GM12872 (cell line): Measurements from ENCODE around the gene CNTN5.

Experiments used
- TF ChIP-seq, protein P1 (sequence below): IDR thresholded peaks from 3 replicates; pipeline ENCODE4 v1.5.1; 2011; ENCODE audit warnings: low read depth, mild to moderate bottlenecking, low read length, moderate library complexity; ENCODE audit not compliant: insufficient read depth

Gene CNTN5

GRCh38 chr11:99352642-99353041 is 331.9 kb downstream of the CNTN5 start:
- TF ChIP-seq, protein P1, sequence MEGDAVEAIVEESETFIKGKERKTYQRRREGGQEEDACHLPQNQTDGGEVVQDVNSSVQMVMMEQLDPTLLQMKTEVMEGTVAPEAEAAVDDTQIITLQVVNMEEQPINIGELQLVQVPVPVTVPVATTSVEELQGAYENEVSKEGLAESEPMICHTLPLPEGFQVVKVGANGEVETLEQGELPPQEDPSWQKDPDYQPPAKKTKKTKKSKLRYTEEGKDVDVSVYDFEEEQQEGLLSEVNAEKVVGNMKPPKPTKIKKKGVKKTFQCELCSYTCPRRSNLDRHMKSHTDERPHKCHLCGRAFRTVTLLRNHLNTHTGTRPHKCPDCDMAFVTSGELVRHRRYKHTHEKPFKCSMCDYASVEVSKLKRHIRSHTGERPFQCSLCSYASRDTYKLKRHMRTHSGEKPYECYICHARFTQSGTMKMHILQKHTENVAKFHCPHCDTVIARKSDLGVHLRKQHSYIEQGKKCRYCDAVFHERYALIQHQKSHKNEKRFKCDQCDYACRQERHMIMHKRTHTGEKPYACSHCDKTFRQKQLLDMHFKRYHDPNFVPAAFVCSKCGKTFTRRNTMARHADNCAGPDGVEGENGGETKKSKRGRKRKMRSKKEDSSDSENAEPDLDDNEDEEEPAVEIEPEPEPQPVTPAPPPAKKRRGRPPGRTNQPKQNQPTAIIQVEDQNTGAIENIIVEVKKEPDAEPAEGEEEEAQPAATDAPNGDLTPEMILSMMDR: no peak

- TF ChIP-seq, protein P1: no peak
Measured at GRCh38 chr11:99366546-99366945, 345.8 kb downstream of the CNTN5 start.

- TF ChIP-seq, protein P1: no peak
Measured at GRCh38 chr11:99368583-99368982, 347.8 kb downstream of the CNTN5 start.

DNA sequence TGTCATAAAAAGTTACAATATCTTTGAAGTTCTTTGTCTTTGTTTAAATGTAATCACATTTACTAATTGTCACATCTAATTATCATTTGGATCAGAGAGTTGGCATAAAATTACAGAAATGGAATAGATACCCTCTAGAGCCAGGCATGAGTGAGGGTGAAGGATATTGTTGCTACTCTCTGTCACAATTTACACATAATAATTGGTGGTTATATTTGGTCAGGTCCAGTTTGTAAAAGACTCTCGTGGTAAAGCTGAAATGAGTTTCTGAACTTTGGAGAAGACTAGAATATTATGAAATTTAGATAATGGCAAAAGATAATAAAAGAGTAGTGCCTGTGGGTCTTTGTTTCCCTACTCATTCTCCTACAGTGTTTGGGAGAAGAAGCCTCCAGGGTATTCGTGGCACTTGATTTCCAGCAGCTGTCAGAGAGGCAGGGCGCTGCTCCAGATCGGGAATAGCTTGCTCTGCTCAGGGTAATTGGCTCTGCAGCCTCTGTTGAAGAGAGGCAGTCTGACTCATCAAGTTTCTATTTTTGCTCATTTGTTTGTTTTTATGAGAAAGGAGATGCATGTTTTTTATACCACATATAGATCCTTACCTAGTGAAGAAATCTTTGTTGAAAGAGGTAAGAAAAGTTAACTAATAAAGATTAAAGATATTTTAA is 349.9 kb downstream of the CNTN5 start:
- TF ChIP-seq, protein P1: no peak

DNA sequence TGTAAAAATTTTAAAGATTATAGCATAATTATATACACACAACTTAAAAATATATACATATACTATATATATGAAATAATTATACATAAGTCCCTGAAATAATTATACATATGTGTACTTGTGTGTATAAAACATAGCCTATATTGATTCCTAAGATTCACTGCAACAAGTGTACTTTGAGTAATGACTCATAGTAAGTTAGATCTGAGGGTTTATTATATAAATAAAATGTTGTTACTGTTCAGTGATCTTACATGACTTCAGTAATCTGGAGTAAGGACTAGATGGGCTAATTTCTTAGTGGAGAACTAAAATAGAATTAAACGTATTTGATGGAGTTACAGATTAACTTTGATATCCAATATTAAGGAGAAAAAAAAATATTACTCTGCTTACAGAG is 350.5 kb downstream of the CNTN5 start:
- TF ChIP-seq, protein P1: no peak

- TF ChIP-seq, protein P1: no peak
Measured at GRCh38 chr11:99376463-99376862, 355.7 kb downstream of the CNTN5 start.

GRCh38 chr11:99383648-99384245 is 363.0 kb downstream of the CNTN5 start:
- TF ChIP-seq, protein P1: no peak
